Hematopoietic multipotent progenitor cell (in vitro differentiated cells): Measurements from ENCODE around the gene INO80D. TPM values are rescaled to one million over a fixed set of nuclear protein-coding genes. Genes with fewer than 3 reads are reported as not detected.
"Not testable (repeated sequence)": the region's sequence is repeated elsewhere in the genome, so short reads cannot be mapped to it uniquely, and the experiment has no call there.

Source experiments
- DNase-seq, 3 donors: peaks; one replicate each; pipeline ENCODE4 v3.0.0-alpha.2; 2011 to 2015; ENCODE audit warnings: low read depth in 2 of 3, low spot score in 2 of 3
- total RNA-seq: library from RNA; depleted of rRNA; stranded (reverse); fragments of >200 nt; gene quantifications from one replicate; pipeline ENCODE4 v1.2.3, GENCODE V29; 2012

The INO80D gene
- total RNA-seq, 1 donor: 18.3 TPM

DNA sequence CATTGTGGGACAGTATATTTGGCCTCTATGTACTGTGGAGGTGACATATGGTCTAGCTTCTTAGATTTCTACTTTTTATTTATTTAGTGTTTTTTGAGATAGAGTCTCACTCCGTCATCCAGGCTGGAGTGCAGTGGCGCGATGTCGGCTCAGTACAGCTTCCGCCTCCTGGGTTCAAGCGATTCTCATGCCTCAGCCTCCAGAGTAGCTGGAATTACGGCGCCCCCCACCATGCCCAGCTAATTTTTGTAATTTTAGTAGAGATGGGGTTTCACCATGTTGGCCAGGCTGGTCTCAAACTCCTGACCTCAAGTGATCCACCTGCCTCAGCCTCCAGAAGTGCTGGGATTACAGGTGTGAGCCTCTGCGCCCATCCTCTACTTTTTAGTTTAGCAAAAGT, 99.6 kb downstream of the INO80D start:
- DNase-seq: not testable (repeated sequence)

DNA sequence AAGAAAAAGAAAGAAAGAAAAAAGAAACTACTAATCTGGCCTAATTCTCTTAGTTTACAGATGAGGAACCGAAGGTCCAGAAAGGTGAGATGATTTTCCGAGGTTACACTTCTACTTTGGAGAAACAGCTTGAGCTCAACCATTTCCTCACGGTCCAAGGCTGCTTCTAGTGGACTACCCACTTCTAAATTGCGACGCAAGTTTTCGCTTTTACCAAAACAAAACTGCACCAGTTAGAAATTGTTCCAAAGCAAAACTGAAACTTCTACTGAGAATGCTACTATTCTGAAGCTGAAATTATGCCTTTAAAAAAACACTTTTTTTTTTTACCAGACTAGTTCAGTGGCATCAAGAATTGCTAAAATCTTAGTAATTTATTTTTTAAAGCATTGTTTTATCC, 101.6 kb downstream of the INO80D start:
- DNase-seq: no peak

GRCh38 chr2:205982776-205983327, 103.1 kb downstream of the INO80D start:
- DNase-seq: no peak

- not testable (repeated sequence) for DNase-seq
Measured at GRCh38 chr2:205978728-205979127, 107.2 kb downstream of the INO80D start.

GRCh38 chr2:205977699-205978098, 108.3 kb downstream of the INO80D start:
- DNase-seq: not testable (repeated sequence)

GRCh38 chr2:205976934-205977659, 108.9 kb downstream of the INO80D start:
- DNase-seq: not testable (repeated sequence)

GRCh38 chr2:205976120-205976814, 109.7 kb downstream of the INO80D start:
- no peak for DNase-seq

- DNase-seq: no peak
Measured at GRCh38 chr2:205975082-205975949, 110.7 kb downstream of the INO80D start.

DNA sequence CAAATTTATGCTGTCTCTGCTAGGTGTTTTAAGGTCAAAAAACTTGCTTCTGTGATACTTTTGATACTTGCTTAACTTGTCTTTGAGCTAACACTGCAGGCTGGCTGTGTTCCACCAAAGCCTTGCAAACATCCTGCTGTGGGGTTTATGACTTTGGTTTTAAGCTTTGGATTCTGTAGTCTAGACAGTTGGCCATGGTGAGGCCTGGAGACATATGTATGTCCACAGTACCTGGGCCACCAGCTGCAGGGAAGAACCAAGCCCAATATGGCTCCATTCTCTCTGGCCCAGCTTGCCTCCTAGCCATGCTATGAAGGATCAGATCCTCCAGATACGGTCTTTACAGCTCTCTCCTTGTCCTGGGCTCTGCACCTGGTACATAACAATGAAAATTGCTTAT, 113.9 kb downstream of the INO80D start:
- DNase-seq: no peak

GRCh38 chr2:205970348-205970747, 115.6 kb downstream of the INO80D start:
- no peak for DNase-seq

DNA sequence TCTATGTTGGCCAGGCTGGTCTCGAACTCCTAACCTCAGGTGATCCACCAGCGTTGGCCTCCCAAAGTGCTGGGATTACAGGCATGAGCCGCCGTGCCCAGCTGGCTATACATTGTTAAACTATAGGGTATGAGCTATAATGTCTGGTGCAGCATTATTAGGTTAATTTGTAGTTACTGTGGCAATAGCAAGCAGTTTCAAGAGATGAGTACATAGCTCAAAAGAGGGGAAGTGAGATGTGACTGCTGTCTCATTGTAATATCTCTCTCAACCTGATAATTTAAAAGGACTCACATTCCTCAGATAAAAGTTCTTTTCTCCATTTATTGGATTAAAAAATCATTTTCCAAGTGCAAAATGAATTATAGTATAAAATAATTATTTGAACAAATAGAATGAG, 116.4 kb downstream of the INO80D start:
- no peak for DNase-seq

GRCh38 chr2:205967391-205968075, 118.4 kb downstream of the INO80D start:
- no peak for DNase-seq

GRCh38 chr2:205965707-205966106, 120.3 kb downstream of the INO80D start:
- no peak for DNase-seq

GRCh38 chr2:205964111-205964761, 121.7 kb downstream of the INO80D start:
- DNase-seq: no peak

DNA sequence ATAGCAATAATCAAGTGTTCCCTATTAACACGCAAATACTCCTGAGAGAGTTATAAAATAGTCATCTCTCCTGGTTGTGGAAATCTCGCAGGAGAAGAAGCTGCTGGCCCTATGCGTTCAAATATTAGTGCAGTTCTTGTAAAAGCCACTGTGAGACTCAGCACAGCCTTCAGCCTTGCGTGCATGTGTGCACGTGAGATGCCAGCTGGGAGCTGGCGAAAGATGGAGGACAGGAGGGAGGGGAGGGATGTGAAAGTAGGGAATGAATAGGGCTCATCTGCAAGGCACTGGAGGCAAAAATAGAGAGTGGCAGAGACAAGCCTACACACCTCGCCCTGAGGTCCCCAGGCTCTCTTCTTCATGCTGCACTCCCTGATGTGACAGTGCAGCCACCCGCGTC, 126.5 kb downstream of the INO80D start:
- no peak for DNase-seq

DNA sequence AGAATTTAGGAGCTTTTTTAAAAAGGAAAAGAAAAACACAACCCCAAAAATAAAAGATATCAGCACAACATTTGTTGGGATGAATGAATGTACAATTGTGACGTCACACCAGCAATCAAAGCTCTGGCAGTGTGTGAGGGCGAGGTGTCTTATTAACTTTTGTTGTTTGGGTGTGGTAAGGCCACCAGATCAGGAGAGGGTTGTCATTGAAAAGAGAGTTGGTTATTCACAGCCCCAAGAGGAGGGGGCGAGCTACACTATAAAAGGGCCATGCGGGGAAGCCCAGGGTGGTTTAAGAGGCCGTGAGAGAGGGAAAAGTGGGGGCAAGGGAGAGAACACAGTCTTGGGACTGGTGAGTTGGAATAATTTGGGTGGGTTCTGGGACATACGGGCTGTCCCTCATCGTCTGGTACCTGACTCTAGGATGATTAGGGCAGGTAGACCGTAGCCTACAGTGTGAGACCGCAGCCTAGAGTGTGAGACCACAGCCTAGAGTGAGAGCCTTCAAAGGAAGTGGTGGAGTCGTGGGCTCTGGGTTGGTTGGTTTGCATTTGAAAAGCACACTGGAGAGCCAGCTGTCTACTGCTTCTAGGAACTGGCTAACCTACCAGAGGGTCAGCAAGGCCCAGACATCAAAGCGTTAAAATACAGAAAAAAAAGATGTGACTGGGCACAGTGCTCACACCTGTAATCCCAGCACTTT, 128.4 kb downstream of the INO80D start:
- no peak for DNase-seq

- no peak for DNase-seq
Measured at GRCh38 chr2:205954707-205955106, 131.3 kb downstream of the INO80D start.

- DNase-seq: no peak
Measured at GRCh38 chr2:205952282-205952681, 133.7 kb downstream of the INO80D start.

DNA sequence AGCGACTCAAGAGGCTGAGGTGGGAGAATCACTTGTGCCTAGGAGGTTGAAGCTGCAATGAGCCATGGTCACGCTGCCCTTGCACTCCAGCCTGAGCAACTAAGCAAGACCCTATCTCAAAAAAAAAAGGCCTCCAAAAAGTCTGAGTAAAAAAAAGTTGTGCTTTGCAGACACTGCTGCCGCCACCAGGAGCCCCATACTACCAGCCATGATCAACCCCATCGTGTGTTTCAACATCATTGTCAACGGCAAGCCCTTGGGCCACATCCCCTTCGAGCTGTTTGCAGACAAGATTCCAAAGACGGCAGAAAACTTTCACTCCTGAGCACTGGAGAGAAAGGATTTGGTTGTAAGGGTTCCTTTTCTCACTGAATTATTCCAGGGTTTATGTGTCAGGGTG, 137.1 kb downstream of the INO80D start:
- no peak for DNase-seq
